ENCODE measurements around the gene CIC. TPM values are rescaled to one million over a fixed set of nuclear protein-coding genes. Genes with fewer than 3 reads are reported as not detected.

Gene CIC
- total and polyA plus RNA-seq, 9 of the 15 experiments (the other 6 are each of a cell fraction or from before 2014, with no cell fraction given): 0.07 to 44.7 (median 8.6) TPM

DNA sequence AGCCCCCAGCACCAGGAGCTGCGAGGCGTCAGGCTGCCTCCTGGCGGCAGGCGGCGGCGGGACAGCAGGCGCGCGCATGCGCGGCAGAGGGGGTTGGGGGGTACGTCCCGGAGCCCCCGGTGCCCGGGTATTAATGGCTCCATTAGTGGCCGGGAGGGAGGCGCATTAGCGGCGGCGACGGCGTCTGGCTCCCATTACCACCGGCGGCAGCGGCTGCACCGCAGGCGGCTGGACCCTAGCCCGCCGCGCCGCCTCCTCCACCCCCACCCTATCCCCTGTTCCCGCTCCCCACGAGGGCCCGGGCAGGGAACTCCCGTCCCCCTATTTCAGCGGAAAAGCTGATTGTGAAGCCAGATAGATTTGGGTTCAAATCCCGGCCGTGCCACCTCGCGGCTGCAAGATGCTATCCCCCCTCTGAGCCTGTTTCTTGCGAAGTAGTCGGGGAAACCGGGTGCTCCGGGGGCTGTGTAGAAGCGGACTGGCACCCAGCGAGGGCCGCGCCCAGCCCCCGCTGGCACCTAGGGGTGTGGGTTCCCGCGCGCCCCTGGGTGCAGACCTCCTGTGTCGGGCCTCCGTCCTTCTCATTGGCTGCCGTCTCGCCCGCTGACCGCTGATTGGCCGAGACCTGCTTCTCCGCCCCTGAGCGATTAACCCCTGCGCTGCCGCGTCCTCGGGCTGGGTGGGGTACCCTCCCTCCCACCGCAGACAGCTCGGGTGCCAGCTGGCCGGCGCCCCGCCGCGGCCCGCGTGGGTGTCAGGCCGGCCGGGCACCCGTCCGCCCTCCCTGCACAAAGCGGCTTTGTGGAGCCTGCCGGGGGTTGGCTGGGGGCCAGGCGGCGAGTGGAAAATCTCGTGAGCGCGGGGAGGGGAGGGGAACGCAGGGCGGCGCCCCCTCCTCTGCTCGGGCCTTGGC lies 11.1 kb downstream of the CIC start (continued):
- TF ChIP-seq, protein P1, sequence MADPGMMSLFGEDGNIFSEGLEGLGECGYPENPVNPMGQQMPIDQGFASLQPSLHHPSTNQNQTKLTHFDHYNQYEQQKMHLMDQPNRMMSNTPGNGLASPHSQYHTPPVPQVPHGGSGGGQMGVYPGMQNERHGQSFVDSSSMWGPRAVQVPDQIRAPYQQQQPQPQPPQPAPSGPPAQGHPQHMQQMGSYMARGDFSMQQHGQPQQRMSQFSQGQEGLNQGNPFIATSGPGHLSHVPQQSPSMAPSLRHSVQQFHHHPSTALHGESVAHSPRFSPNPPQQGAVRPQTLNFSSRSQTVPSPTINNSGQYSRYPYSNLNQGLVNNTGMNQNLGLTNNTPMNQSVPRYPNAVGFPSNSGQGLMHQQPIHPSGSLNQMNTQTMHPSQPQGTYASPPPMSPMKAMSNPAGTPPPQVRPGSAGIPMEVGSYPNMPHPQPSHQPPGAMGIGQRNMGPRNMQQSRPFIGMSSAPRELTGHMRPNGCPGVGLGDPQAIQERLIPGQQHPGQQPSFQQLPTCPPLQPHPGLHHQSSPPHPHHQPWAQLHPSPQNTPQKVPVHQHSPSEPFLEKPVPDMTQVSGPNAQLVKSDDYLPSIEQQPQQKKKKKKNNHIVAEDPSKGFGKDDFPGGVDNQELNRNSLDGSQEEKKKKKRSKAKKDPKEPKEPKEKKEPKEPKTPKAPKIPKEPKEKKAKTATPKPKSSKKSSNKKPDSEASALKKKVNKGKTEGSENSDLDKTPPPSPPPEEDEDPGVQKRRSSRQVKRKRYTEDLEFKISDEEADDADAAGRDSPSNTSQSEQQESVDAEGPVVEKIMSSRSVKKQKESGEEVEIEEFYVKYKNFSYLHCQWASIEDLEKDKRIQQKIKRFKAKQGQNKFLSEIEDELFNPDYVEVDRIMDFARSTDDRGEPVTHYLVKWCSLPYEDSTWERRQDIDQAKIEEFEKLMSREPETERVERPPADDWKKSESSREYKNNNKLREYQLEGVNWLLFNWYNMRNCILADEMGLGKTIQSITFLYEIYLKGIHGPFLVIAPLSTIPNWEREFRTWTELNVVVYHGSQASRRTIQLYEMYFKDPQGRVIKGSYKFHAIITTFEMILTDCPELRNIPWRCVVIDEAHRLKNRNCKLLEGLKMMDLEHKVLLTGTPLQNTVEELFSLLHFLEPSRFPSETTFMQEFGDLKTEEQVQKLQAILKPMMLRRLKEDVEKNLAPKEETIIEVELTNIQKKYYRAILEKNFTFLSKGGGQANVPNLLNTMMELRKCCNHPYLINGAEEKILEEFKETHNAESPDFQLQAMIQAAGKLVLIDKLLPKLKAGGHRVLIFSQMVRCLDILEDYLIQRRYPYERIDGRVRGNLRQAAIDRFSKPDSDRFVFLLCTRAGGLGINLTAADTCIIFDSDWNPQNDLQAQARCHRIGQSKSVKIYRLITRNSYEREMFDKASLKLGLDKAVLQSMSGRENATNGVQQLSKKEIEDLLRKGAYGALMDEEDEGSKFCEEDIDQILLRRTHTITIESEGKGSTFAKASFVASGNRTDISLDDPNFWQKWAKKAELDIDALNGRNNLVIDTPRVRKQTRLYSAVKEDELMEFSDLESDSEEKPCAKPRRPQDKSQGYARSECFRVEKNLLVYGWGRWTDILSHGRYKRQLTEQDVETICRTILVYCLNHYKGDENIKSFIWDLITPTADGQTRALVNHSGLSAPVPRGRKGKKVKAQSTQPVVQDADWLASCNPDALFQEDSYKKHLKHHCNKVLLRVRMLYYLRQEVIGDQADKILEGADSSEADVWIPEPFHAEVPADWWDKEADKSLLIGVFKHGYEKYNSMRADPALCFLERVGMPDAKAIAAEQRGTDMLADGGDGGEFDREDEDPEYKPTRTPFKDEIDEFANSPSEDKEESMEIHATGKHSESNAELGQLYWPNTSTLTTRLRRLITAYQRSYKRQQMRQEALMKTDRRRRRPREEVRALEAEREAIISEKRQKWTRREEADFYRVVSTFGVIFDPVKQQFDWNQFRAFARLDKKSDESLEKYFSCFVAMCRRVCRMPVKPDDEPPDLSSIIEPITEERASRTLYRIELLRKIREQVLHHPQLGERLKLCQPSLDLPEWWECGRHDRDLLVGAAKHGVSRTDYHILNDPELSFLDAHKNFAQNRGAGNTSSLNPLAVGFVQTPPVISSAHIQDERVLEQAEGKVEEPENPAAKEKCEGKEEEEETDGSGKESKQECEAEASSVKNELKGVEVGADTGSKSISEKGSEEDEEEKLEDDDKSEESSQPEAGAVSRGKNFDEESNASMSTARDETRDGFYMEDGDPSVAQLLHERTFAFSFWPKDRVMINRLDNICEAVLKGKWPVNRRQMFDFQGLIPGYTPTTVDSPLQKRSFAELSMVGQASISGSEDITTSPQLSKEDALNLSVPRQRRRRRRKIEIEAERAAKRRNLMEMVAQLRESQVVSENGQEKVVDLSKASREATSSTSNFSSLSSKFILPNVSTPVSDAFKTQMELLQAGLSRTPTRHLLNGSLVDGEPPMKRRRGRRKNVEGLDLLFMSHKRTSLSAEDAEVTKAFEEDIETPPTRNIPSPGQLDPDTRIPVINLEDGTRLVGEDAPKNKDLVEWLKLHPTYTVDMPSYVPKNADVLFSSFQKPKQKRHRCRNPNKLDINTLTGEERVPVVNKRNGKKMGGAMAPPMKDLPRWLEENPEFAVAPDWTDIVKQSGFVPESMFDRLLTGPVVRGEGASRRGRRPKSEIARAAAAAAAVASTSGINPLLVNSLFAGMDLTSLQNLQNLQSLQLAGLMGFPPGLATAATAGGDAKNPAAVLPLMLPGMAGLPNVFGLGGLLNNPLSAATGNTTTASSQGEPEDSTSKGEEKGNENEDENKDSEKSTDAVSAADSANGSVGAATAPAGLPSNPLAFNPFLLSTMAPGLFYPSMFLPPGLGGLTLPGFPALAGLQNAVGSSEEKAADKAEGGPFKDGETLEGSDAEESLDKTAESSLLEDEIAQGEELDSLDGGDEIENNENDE (IDR thresholded peaks at IDR 0.05; ENCODE audit: low read depth, low read length): no peak
- TF ChIP-seq NONO (IDR thresholded peaks at IDR 0.05; ENCODE audit: low read depth in 2 of 2, low read length in 1 of 2): peak in 1 of 2 experiments; percentile 87; a peak in 2 of 4 replicates
- no peak for TF ChIP-seq SMAD2 (IDR thresholded peaks at IDR 0.05; ENCODE audit: low read depth, low read length)
- TF ChIP-seq THAP7 (CRISPR knock-in tag; IDR thresholded peaks at IDR 0.05): no peak
- TF ChIP-seq HCFC1 (IDR thresholded peaks at IDR 0.05; ENCODE audit: low read depth, low read length): 0 out of 2 replicates have a peak, but pooled peaks have one; percentile 19
- TF ChIP-seq, protein P2, sequence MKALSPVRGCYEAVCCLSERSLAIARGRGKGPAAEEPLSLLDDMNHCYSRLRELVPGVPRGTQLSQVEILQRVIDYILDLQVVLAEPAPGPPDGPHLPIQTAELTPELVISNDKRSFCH (CRISPR knock-in tag; IDR thresholded peaks at IDR 0.05): no peak
- TF ChIP-seq, protein P2 (tag; IDR thresholded peaks at IDR 0.05): 0 out of 2 replicates have a peak, but pooled peaks have one; percentile 46
- peak; percentile 49 for TF ChIP-seq XRCC5 (IDR thresholded peaks at IDR 0.05; ENCODE audit: low read depth, low read length)
- no peak for TF ChIP-seq IRF2 (CRISPR knock-in tag; IDR thresholded peaks at IDR 0.05)
- TF ChIP-seq NRF1 (conservative IDR thresholded peaks at IDR 0.05 in 1 of 2, IDR thresholded peaks at IDR 0.05 in 1 of 2): peak; percentile 96
- TF ChIP-seq, protein P3, sequence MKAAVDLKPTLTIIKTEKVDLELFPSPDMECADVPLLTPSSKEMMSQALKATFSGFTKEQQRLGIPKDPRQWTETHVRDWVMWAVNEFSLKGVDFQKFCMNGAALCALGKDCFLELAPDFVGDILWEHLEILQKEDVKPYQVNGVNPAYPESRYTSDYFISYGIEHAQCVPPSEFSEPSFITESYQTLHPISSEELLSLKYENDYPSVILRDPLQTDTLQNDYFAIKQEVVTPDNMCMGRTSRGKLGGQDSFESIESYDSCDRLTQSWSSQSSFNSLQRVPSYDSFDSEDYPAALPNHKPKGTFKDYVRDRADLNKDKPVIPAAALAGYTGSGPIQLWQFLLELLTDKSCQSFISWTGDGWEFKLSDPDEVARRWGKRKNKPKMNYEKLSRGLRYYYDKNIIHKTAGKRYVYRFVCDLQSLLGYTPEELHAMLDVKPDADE (conservative IDR thresholded peaks at IDR 0.05; ENCODE audit: control insufficient read depth, low read depth, low read length): peak; percentile 39; the same call in 1 of the 2 replicates
